Type B pancreatic cell (in vitro differentiated cells): ENCODE measurements around the gene ERC1. TPM values are rescaled to one million over a fixed set of nuclear protein-coding genes. Genes with fewer than 3 reads are reported as not detected.

Experiments
- DNase-seq: peaks from one replicate; pipeline ENCODE4 v3.0.0; 2021; ENCODE audit warnings: mixed read lengths; ENCODE audit not compliant: unreplicated experiment; ENCODE audit errors: extremely low spot score
- H3K27ac Mint-ChIP-seq: 2 replicates; pipeline ENCODE4 v1.8.0; 2021; ENCODE audit warnings: mild to moderate bottlenecking, mixed read lengths
- H3K27me3 Mint-ChIP-seq: 2 replicates; pipeline ENCODE4 v1.8.0; 2021; ENCODE audit warnings: mixed read lengths
- H3K36me3 Mint-ChIP-seq: 2 replicates; pipeline ENCODE4 v1.8.0; 2021; ENCODE audit warnings: mixed read lengths
- H3K4me1 Mint-ChIP-seq: one replicate; pipeline ENCODE4 v1.8.0; 2021; ENCODE audit warnings: mixed read lengths; ENCODE audit not compliant: unreplicated experiment
- H3K4me3 Mint-ChIP-seq: 2 replicates; pipeline ENCODE4 v1.8.0; 2021; ENCODE audit warnings: mild to moderate bottlenecking, mixed read lengths
- H3K9me3 Mint-ChIP-seq: 2 replicates; pipeline ENCODE4 v1.8.0; 2021; ENCODE audit warnings: mixed read lengths
- CTCF ChIP-seq: fragments of 200-600 bp; sonication (generic); conservative IDR thresholded peaks from 2 replicates; pipeline ENCODE4 v1.5.0; 2021; ENCODE audit warnings: antibody characterized with exemption, mild to moderate bottlenecking
- total RNA-seq: library from RNA; stranded (reverse); gene quantifications from 2 replicates; pipeline ENCODE4 v1.2.1, GENCODE V29; 2021; ENCODE audit warnings: low replicate concordance

The ERC1 gene
- total RNA-seq, 1 donor from 2014 or later, result 62.8 TPM

GRCh38 chr12:1147821-1148220 lies 156.8 kb downstream of the ERC1 start:
- no peaks in the 10 kb centered on the region for H3K4me1 Mint-ChIP-seq
- no peak overlapping the region for H3K4me3 Mint-ChIP-seq
- TF ChIP-seq CTCF, result no peak
- no peak overlapping the region for H3K27ac Mint-ChIP-seq
- no peak for DNase-seq
- H3K9me3 Mint-ChIP-seq, result no peaks in the 10 kb centered on the region
- H3K36me3 Mint-ChIP-seq, result peaks cover 52% of the 10 kb centered on the region
- H3K27me3 Mint-ChIP-seq, result no peaks in the 10 kb centered on the region

- no peaks in the 10 kb centered on the region for H3K27me3 Mint-ChIP-seq
- no peak for TF ChIP-seq CTCF
- no peak overlapping the region for H3K4me3 Mint-ChIP-seq
- no peaks in the 10 kb centered on the region for H3K4me1 Mint-ChIP-seq
- no peak for DNase-seq
- H3K36me3 Mint-ChIP-seq, result peaks cover 36% of the 10 kb centered on the region
- no peaks in the 10 kb centered on the region for H3K9me3 Mint-ChIP-seq
- H3K27ac Mint-ChIP-seq, result no peak overlapping the region
Measured at GRCh38 chr12:1157046-1157445, 166.0 kb downstream of the ERC1 start.

- Mint-ChIP-seq H3K27ac (no peak overlapping the region), H3K36me3 (peaks cover 34% of the 10 kb centered on the region), H3K4me1 (no peaks in the 10 kb centered on the region), H3K4me3 (no peak overlapping the region), H3K27me3 (no peaks in the 10 kb centered on the region), H3K9me3 (no peaks in the 10 kb centered on the region)
- DNase-seq, result no peak
- no peak for TF ChIP-seq CTCF
Measured at GRCh38 chr12:1161197-1161596, 170.2 kb downstream of the ERC1 start.

- TF ChIP-seq CTCF, result no peak
- no peak overlapping the region for H3K27ac Mint-ChIP-seq
- peaks cover 44% of the 10 kb centered on the region for H3K36me3 Mint-ChIP-seq
- H3K4me3 Mint-ChIP-seq, result no peak overlapping the region
- no peaks in the 10 kb centered on the region for H3K9me3 Mint-ChIP-seq
- H3K27me3 Mint-ChIP-seq, result no peaks in the 10 kb centered on the region
- no peaks in the 10 kb centered on the region for H3K4me1 Mint-ChIP-seq
- no peak for DNase-seq
Measured at GRCh38 chr12:1162081-1162760, 171.2 kb downstream of the ERC1 start.

- H3K27ac Mint-ChIP-seq, result no peak overlapping the region
- H3K36me3 Mint-ChIP-seq, result peaks cover 32% of the 10 kb centered on the region
- TF ChIP-seq CTCF, result no peak
- H3K9me3 Mint-ChIP-seq, result no peaks in the 10 kb centered on the region
- peaks cover 6% of the 10 kb centered on the region for H3K4me1 Mint-ChIP-seq
- no peak overlapping the region for H3K4me3 Mint-ChIP-seq
- no peaks in the 10 kb centered on the region for H3K27me3 Mint-ChIP-seq
- no peak for DNase-seq
Measured at GRCh38 chr12:1167784-1168183, 176.8 kb downstream of the ERC1 start.
